ENCODE measurements around the gene LY6G5C.

Gene LY6G5C

GRCh38 chr6:31705931-31706330 is 25.1 kb upstream of the LY6G5C start:
- Mint-ChIP-seq H3K27ac (no peak overlapping the region), H3K9me3 (no peaks in the 10 kb centered on the region), H3K4me3 (no peak overlapping the region), H3K4me1 (ENCODE audit: low read depth) (peaks cover 25% of the 10 kb centered on the region), H3K36me3 (ENCODE audit: low read depth) (peaks cover 16% of the 10 kb centered on the region), H3K27me3 (no peaks in the 10 kb centered on the region)
- DNase-seq = no peak

DNA sequence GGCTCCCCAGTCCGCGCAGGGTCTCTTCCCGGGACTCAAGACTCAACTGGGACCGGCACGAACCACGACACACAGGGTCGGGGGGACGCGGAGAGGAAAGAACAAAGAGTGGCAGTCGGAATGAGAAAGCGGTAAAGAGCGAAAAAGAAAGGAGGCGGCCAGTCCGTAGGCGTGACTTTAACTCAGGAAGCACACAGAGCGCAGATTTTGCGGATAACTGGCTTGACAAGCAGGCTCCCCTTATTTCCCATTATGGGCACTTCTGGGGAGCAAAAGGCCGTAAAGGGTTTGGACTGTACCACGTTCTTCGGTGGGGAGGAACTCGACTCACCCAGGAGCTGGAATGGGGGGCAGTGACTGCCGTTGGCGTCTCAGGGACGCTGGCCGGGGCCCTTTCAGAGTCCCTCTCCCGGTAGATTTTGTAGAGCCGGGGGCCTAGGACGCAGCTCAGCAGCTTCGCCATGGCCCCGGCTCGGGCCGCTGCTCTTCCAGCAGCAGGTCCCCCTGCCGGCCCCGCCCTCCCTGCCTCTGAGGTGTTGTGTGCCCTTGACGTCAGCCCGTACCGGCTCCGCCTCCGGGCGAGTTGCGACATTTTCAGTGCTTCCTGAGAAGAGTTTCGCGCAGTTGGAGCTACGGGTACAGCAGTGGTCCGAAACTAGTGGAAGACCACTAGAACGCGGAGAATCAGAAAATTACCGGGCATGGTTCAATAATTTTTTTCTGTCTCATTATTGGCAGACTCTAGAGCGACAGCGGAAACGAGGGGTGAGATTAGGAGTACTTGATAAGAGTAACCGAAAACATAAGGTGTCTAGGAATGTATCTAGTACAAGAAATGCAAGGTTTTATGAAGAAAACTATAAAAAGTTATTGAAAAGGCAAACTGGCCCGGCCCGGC is 22.2 kb upstream of the LY6G5C start, which contains the start of gene ABHD16A:
Gene ABHD16A, minus strand, starts transcription at position 506 of the 898 bp plus-strand sequence. Its CDS starts 43 bp downstream, at position 463.
- DNase-seq = peak; percentile 97
- no peaks in the 10 kb centered on the region for H3K9me3 Mint-ChIP-seq
- no peaks in the 10 kb centered on the region for H3K27me3 Mint-ChIP-seq
- H3K36me3 Mint-ChIP-seq (ENCODE audit: low read depth) = peaks cover 36% of the 10 kb centered on the region
- peak within 1 kb of the TSS; percentile 98 for H3K4me3 Mint-ChIP-seq
- peaks cover 33% of the 10 kb centered on the region for H3K4me1 Mint-ChIP-seq (ENCODE audit: low read depth)
- H3K27ac Mint-ChIP-seq = peak within 1 kb of the TSS; percentile 98

DNA sequence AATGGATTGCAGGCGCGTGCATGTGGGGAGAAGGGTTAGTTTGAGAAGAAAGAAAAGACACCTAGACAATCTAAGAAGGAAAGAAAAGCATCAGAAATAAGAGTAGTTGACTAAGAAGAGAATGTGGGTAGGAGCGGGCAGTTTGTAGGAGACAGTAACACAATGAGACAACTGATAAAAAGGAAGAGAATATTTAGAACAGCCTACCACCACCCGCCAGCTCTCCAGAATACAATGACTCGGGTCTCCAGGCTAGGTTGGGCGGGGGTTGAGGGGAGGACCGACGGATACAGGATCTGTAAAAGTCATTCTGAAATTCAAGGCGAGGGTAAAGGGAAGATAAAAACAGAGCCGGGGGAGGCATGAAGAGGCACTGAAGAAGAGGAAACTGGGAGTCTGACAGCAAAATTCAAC is 21.5 kb upstream of the LY6G5C start:
- H3K36me3 Mint-ChIP-seq (ENCODE audit: low read depth) = peaks cover 42% of the 10 kb centered on the region
- no peaks in the 10 kb centered on the region for H3K9me3 Mint-ChIP-seq
- DNase-seq = no peak
- no peaks in the 10 kb centered on the region for H3K27me3 Mint-ChIP-seq
- H3K4me1 Mint-ChIP-seq (ENCODE audit: low read depth) = peaks cover 40% of the 10 kb centered on the region
- H3K4me3 Mint-ChIP-seq = peak overlapping the region; percentile 98
- H3K27ac Mint-ChIP-seq = peak overlapping the region; percentile 98

- Mint-ChIP-seq H3K4me3 (peak overlapping the region; percentile 98), H3K27ac (peak overlapping the region; percentile 98), H3K9me3 (no peaks in the 10 kb centered on the region), H3K27me3 (no peaks in the 10 kb centered on the region), H3K4me1 (ENCODE audit: low read depth) (peaks cover 42% of the 10 kb centered on the region), H3K36me3 (ENCODE audit: low read depth) (peaks cover 48% of the 10 kb centered on the region)
- no peak for DNase-seq
Observed at GRCh38 chr6:31701666-31702404, 21.0 kb upstream of the LY6G5C start.

DNA sequence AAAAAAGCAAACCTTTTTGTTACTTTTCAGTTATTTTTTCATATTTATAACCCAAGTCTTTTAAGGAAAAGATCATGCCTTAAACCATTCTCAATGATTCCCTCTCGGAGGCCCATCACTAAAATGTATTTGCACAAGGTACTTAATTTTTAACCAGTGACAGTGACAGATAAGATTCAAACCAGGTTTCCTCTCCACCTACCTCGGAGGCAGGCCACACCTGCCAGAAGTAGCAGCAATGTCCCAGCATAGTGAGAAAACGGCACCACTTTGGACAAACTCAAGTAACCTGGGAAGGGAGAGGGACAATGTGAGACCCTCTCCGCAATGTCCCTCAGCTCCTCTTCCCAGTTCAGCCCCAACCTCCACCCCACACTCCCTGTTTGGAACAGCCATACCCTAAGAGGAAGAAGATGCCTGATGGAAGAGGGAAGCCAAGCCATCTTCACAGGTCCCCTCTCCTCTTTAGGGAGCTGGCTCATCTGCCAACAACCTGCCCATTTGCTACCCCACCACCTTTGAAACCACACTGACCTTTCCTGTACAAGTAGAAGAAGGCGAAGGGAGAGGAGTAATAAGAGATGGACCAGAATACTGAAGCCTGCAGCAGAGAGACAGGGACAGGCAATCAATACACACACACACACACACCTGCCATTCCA is 20.0 kb upstream of the LY6G5C start:
- Mint-ChIP-seq H3K36me3 (ENCODE audit: low read depth) (peaks cover 58% of the 10 kb centered on the region), H3K27ac (peak overlapping the region; percentile 62), H3K27me3 (no peaks in the 10 kb centered on the region), H3K4me1 (ENCODE audit: low read depth) (peaks cover 42% of the 10 kb centered on the region), H3K4me3 (peak overlapping the region; percentile 98), H3K9me3 (no peaks in the 10 kb centered on the region)
- no peak for DNase-seq

DNA sequence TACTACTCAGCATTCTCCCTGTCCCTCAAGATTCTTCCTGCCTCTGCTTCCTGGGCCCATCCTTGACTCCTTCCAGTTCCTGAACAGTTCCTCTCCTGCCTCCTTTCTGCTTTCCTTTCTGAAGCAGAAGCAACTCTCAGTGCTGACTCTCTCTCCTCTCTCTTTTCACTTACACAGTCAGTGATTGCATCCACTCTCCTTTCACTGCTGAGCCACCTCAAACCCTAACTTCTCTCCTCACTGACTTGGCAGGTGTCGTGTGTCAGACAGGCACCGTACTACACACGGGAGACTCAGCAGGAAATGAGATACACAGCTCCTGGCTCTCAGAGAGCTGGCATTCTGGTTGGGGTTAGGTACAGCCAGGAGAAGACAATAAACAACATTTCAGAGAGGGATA is 16.7 kb upstream of the LY6G5C start:
- peaks cover 84% of the 10 kb centered on the region for H3K36me3 Mint-ChIP-seq (ENCODE audit: low read depth)
- no peaks in the 10 kb centered on the region for H3K27me3 Mint-ChIP-seq
- DNase-seq = no peak
- H3K9me3 Mint-ChIP-seq = no peaks in the 10 kb centered on the region
- peaks cover 35% of the 10 kb centered on the region for H3K4me1 Mint-ChIP-seq (ENCODE audit: low read depth)
- H3K4me3 Mint-ChIP-seq = no peak overlapping the region
- peak overlapping the region; percentile 83 for H3K27ac Mint-ChIP-seq

DNA sequence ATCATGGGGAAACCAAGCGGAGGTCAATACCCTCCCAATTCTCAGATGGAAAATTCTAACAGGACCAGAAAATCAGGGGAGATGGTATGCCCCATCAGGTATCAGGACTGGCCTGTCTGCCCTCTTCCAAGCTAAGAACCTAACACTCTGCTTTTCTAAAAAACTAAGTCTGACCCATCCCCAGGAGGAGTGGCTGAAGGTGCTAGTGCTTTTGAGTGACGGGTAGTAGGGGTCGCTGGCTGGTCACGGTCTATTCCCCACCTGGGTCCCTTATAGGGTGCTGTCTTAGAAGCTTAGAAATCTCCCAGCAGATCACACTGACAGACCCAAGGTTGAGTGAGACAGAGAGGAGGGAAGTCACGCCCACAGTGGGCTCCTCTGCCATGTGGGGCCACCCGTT is 12.7 kb upstream of the LY6G5C start:
- H3K4me3 Mint-ChIP-seq = no peak overlapping the region
- H3K27ac Mint-ChIP-seq = no peak overlapping the region
- DNase-seq = no peak
- H3K9me3 Mint-ChIP-seq = no peaks in the 10 kb centered on the region
- no peaks in the 10 kb centered on the region for H3K27me3 Mint-ChIP-seq
- peaks cover 19% of the 10 kb centered on the region for H3K4me1 Mint-ChIP-seq (ENCODE audit: low read depth)
- H3K36me3 Mint-ChIP-seq (ENCODE audit: low read depth) = peaks cover 90% of the 10 kb centered on the region

- DNase-seq = no peak
- peaks cover 94% of the 10 kb centered on the region for H3K36me3 Mint-ChIP-seq (ENCODE audit: low read depth)
- no peaks in the 10 kb centered on the region for H3K27me3 Mint-ChIP-seq
- H3K9me3 Mint-ChIP-seq = no peaks in the 10 kb centered on the region
- no peak overlapping the region for H3K4me3 Mint-ChIP-seq
- H3K4me1 Mint-ChIP-seq (ENCODE audit: low read depth) = peaks cover 17% of the 10 kb centered on the region
- H3K27ac Mint-ChIP-seq = peak overlapping the region; percentile 40
Observed at GRCh38 chr6:31692886-31693285, 12.0 kb upstream of the LY6G5C start.

- DNase-seq = no peak
- H3K9me3 Mint-ChIP-seq = no peaks in the 10 kb centered on the region
- H3K36me3 Mint-ChIP-seq (ENCODE audit: low read depth) = peaks cover 94% of the 10 kb centered on the region
- H3K27ac Mint-ChIP-seq = no peak overlapping the region
- H3K4me1 Mint-ChIP-seq (ENCODE audit: low read depth) = peaks cover 11% of the 10 kb centered on the region
- H3K4me3 Mint-ChIP-seq = no peak overlapping the region
- no peaks in the 10 kb centered on the region for H3K27me3 Mint-ChIP-seq
Observed at GRCh38 chr6:31692353-31692752, 11.5 kb upstream of the LY6G5C start.

- H3K9me3 Mint-ChIP-seq = no peaks in the 10 kb centered on the region
- H3K27ac Mint-ChIP-seq = peak overlapping the region; percentile 44
- no peak overlapping the region for H3K4me3 Mint-ChIP-seq
- no peaks in the 10 kb centered on the region for H3K27me3 Mint-ChIP-seq
- H3K36me3 Mint-ChIP-seq (ENCODE audit: low read depth) = peaks cover 93% of the 10 kb centered on the region
- H3K4me1 Mint-ChIP-seq (ENCODE audit: low read depth) = peaks cover 9% of the 10 kb centered on the region
- no peak for DNase-seq
Observed at GRCh38 chr6:31691564-31692108, 10.8 kb upstream of the LY6G5C start.

DNA sequence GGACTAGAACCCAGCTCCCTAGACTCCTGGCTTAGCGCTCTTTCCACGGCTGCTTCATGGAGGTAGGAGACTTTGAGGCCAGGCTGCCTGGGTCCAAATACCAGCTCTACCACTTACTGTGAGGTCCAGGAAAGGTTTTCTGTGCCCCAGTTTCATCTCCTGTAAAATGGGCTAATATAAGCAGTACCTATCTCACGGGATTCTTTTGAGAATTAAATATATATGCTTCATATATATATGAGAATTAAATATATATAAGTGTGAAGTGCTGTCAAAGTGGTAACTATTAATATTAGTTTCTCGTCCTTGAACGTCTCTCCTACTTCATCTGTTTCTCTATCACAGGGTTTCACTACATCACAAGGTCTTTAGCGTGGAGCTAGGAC is 10.2 kb upstream of the LY6G5C start:
- Mint-ChIP-seq H3K27me3 (no peaks in the 10 kb centered on the region), H3K4me3 (no peak overlapping the region), H3K9me3 (no peaks in the 10 kb centered on the region), H3K36me3 (ENCODE audit: low read depth) (peaks cover 93% of the 10 kb centered on the region), H3K4me1 (ENCODE audit: low read depth) (peaks cover 9% of the 10 kb centered on the region), H3K27ac (peak overlapping the region; percentile 70)
- DNase-seq = no peak

DNA sequence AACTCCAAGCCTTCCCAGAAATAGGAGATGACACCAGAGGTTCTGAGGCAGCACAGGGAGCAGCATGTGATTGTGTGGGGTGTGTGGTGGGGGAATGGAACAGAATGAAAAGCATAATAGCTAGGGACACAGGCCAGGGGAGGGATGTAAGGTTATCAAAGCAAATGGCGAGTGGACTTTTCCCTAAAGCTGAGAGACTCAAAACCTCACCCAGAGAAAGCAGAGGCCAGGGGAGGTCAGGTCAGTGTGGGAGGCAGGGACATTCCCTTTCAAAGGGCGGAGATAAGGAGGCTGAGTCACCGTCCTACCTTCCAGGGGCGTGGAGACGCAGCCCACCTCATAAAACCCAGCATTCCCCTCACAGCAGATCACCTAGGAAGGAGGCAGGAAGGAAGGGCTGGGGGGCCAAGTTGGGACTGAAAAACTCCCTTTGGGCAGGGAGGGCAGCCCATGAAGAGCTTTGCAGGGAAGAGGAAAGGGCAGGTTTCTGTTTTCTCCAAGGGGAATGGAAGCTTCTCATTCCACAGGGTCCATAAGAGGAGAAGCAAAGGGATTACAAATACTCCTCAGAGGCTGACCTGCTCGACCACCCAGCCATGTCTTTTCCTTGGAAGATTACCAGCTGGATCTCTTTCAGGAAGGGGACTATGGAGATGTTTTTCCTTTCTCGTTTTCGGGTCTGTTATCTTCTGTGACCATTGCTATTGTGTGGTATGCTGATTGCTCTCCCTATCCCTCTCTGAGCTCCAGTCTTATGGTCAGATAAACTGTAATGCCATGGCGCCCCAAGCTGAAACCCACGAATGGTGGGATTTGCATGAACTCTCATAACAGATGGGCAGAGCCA is 9.6 kb upstream of the LY6G5C start:
- no peak overlapping the region for H3K4me3 Mint-ChIP-seq
- H3K36me3 Mint-ChIP-seq (ENCODE audit: low read depth) = peaks cover 93% of the 10 kb centered on the region
- H3K9me3 Mint-ChIP-seq = no peaks in the 10 kb centered on the region
- H3K27me3 Mint-ChIP-seq = no peaks in the 10 kb centered on the region
- peaks cover 9% of the 10 kb centered on the region for H3K4me1 Mint-ChIP-seq (ENCODE audit: low read depth)
- no peak for DNase-seq
- peak overlapping the region; percentile 73 for H3K27ac Mint-ChIP-seq

GRCh38 chr6:31689249-31690110 is 8.6 kb upstream of the LY6G5C start:
- peaks cover 9% of the 10 kb centered on the region for H3K4me1 Mint-ChIP-seq (ENCODE audit: low read depth)
- no peaks in the 10 kb centered on the region for H3K9me3 Mint-ChIP-seq
- peaks cover 90% of the 10 kb centered on the region for H3K36me3 Mint-ChIP-seq (ENCODE audit: low read depth)
- H3K27me3 Mint-ChIP-seq = no peaks in the 10 kb centered on the region
- peak overlapping the region; percentile 73 for H3K27ac Mint-ChIP-seq
- DNase-seq = no peak
- no peak overlapping the region for H3K4me3 Mint-ChIP-seq

Measured in activated T-cell treated with anti-CD3 and anti-CD28 coated beads, Interleukin-2, amount 50 U/mL, for 24 hours (primary cell).